HCT116 (cell line): ENCODE data around the gene SORCS2. TPM values are rescaled to one million over a fixed set of nuclear protein-coding genes. Genes with fewer than 3 reads are reported as not detected.

ENCODE experiments used
- ATAC-seq: fragments of 200-7000 bp; cut with Tn5 transposase; 2 replicates; pipeline ENCODE4 v1.9.1; 2020; ENCODE audit warnings: mild to moderate bottlenecking, moderate library complexity
- BruUV-seq: library from RNA; stranded (reverse); fragments of 400-500 nt; replicated peaks from 2 replicates; lab custom pipeline; 2021; lab: Mats Ljungman, UMichigan
- CTCF ChIA-PET: fragments of 300-600 bp; sonication (Branson Sonifier 250); formaldehyde crosslinking; loops from one replicate; lab custom pipeline; 2021; ENCODE audit warnings: antibody characterized with exemption; lab: Charles Lee
- POLR2A ChIA-PET: fragments of 300-600, 350-600 bp; sonication (Branson Sonifier 250); formaldehyde crosslinking; loops from one replicate; lab custom pipeline; 2021; ENCODE audit warnings: antibody characterized with exemption; lab: Charles Lee
- RAD21 ChIA-PET, 2 experiments: fragments of 300-600 bp; sonication (Branson Sonifier 250); formaldehyde crosslinking; loops; one replicate each; lab custom pipeline; 2023; ENCODE audit warnings: low total read pairs in 2 of 2; ENCODE audit not compliant: uncharacterized antibody in 2 of 2, unreplicated experiment in 2 of 2, low non-redundant PET in 1 of 2; lab: Charles Lee
- DNase-seq: peaks from one replicate; pipeline ENCODE4 v3.0.0-alpha.2; 2010; ENCODE audit warnings: low read depth, low spot score
- H2AFZ ChIP-seq: fragments of 200-600 bp; shearing (Covaris generic), sonication (generic); 2 replicates; pipeline ENCODE4 v1.6.1; 2017; ENCODE audit warnings: low read depth, mixed run types, mixed read lengths, antibody characterized with exemption, low read length; ENCODE audit not compliant: poor library complexity, severe bottlenecking
- H3K27ac ChIP-seq: 2 replicates; pipeline ENCODE4 v1.5.1; 2012; ENCODE audit warnings: low read depth, low read length
- H3K27me3 ChIP-seq: fragments of 200-600 bp; sonication (generic); 2 replicates; pipeline ENCODE4 v1.6.1; 2016; ENCODE audit warnings: mixed run types, low read length, mixed read lengths; ENCODE audit not compliant: insufficient read depth
- H3K36me3 ChIP-seq, 2 experiments: fragments of 200-500 bp in 1 of 2; fragments of 200-600 bp in 1 of 2; sonication (Bioruptor generic) in 1 of 2; sonication (generic) in 1 of 2; 2 replicates each; pipeline versions ENCODE4 v1.5.1 to v1.6.1; 2014 to 2016; ENCODE audit warnings: low read length in 2 of 2, inconsistent platforms in 1 of 2, mixed read lengths in 1 of 2, mixed run types in 1 of 2; ENCODE audit not compliant: insufficient read depth in 2 of 2, control insufficient read depth in 1 of 2
- H3K4me1 ChIP-seq, 2 experiments: fragments of 200-600 bp in 1 of 2; sonication (generic) in 1 of 2; 2 replicates each; pipeline versions ENCODE4 v1.5.1 to v1.6.1; 2012 to 2017; ENCODE audit warnings: low read length in 2 of 2, inconsistent platforms in 1 of 2, mild to moderate bottlenecking in 1 of 2, mixed read lengths in 1 of 2, mixed run types in 1 of 2, moderate library complexity in 1 of 2; ENCODE audit not compliant: insufficient read depth in 2 of 2, control insufficient read depth in 1 of 2
- H3K4me2 ChIP-seq: fragments of 200-600 bp; sonication (generic); 2 replicates; pipeline ENCODE4 v1.6.1; 2017; ENCODE audit warnings: mixed run types, low read length, mixed read lengths
- H3K4me3 ChIP-seq, 2 experiments: fragments of 200-600 bp in 1 of 2; sonication (generic) in 1 of 2; replicated peaks in 1 of 2; 2 replicates each; pipeline ENCODE4 v1.5.1; 2011 to 2016; ENCODE audit warnings: low read length in 2 of 2, control low read depth in 1 of 2, low read depth in 1 of 2, mild to moderate bottlenecking in 1 of 2, mixed read lengths in 1 of 2, mixed run types in 1 of 2
- H3K79me2 ChIP-seq: fragments of 200-600 bp; sonication (generic); 2 replicates; pipeline ENCODE4 v1.6.1; 2017; ENCODE audit warnings: mild to moderate bottlenecking, mixed run types, low read length, moderate library complexity, mixed read lengths; ENCODE audit not compliant: insufficient read depth
- H3K9ac ChIP-seq: fragments of 200-600 bp; sonication (generic); 2 replicates; pipeline ENCODE4 v1.6.1; 2016; ENCODE audit warnings: low read length, mixed read lengths
- H3K9me2 ChIP-seq: fragments of 200-600 bp; sonication (generic), shearing (Covaris generic); 2 replicates; pipeline ENCODE4 v1.6.1; 2017; ENCODE audit warnings: mixed run types, mild to moderate bottlenecking, moderate library complexity; ENCODE audit not compliant: insufficient read depth
- H3K9me3 ChIP-seq, 2 experiments: fragments of 200-500 bp in 1 of 2; fragments of 200-600 bp in 1 of 2; sonication (Bioruptor generic) in 1 of 2; sonication (generic) in 1 of 2; 2 replicates each; pipeline ENCODE4 v1.6.1; 2014 to 2017; ENCODE audit warnings: low read length in 2 of 2, mixed read lengths in 2 of 2, inconsistent platforms in 1 of 2, low read depth in 1 of 2, mild to moderate bottlenecking in 1 of 2, mixed run types in 1 of 2, moderate library complexity in 1 of 2; ENCODE audit not compliant: control insufficient read depth in 1 of 2, insufficient read depth in 1 of 2
- H4K20me1 ChIP-seq: fragments of 200-600 bp; sonication (generic), shearing (Covaris generic); 2 replicates; pipeline ENCODE4 v1.6.1; 2017; ENCODE audit warnings: mixed run types, mild to moderate bottlenecking, moderate library complexity; ENCODE audit not compliant: insufficient read depth
- CBX3 ChIP-seq: IDR thresholded peaks from 2 replicates; pipeline ENCODE4 v1.6.1; 2012; ENCODE audit warnings: low read depth
- CEBPB ChIP-seq: IDR thresholded peaks from 2 replicates; pipeline ENCODE4 v1.6.1; 2012; ENCODE audit warnings: low read depth
- CTCF ChIP-seq, 3 experiments: fragments of 200-600 bp in 1 of 3; sonication (generic) in 1 of 3; IDR thresholded peaks in 2 of 3; conservative IDR thresholded peaks in 1 of 3; 2 replicates each; pipeline ENCODE4 v1.5.1; 2012 to 2017; ENCODE audit warnings: low read depth in 2 of 3, low read length in 2 of 3, antibody characterized with exemption in 1 of 3, borderline replicate concordance in 1 of 3, control low read depth in 1 of 3, mild to moderate bottlenecking in 1 of 3, mixed read lengths in 1 of 3, mixed run types in 1 of 3, moderate library complexity in 1 of 3; ENCODE audit not compliant: insufficient read depth in 1 of 3
- ELF1 ChIP-seq: IDR thresholded peaks from 2 replicates; pipeline ENCODE4 v1.6.1; 2012; ENCODE audit warnings: low read depth, borderline replicate concordance
- EZH2 ChIP-seq: fragments of 200-600 bp; sonication (generic); IDR thresholded peaks from 2 replicates; pipeline ENCODE4 v1.6.1; 2017; ENCODE audit warnings: antibody characterized with exemption, mixed run types
- RAD21 ChIP-seq: IDR thresholded peaks from 2 replicates; pipeline ENCODE4 v1.6.1; 2012; ENCODE audit warnings: low read depth, mild to moderate bottlenecking
- SIN3A ChIP-seq: IDR thresholded peaks from 2 replicates; pipeline ENCODE4 v1.6.1; 2012; ENCODE audit warnings: low read depth
- SRF ChIP-seq: IDR thresholded peaks from 2 replicates; pipeline ENCODE4 v1.6.1; 2012; ENCODE audit warnings: low read depth
- YY1 ChIP-seq: IDR thresholded peaks from 2 replicates; pipeline ENCODE4 v1.6.1; 2011; ENCODE audit warnings: low read length, low read depth, moderate library complexity, mild to moderate bottlenecking; ENCODE audit not compliant: insufficient replicate concordance; ENCODE audit errors: extremely low read depth
- ZFX ChIP-seq: fragments of 450-650 bp; IDR thresholded peaks from 2 replicates; pipeline ENCODE4 v1.6.1; 2017
- intact Hi-C: fragments of 100-400 bp; cut with micrococcal nuclease; formaldehyde crosslinking; loops from 2 replicates; pipeline ENCODE4 v1.10.0; 2022
- total RNA-seq: library from RNA; stranded (reverse); gene quantifications from one replicate; pipeline ENCODE4 v1.2.1, GENCODE V29; 2021; ENCODE audit not compliant: unreplicated experiment

Gene SORCS2
- total RNA-seq, 1 experiment from 2014 or later = 0.37 TPM

- peaks cover 0 to under 1% of the 10 kb centered on the region in 2 experiments; a peak in 1 of 4 replicates for H3K4me1 ChIP-seq
- no peaks in the 10 kb centered on the region for H3K36me3 ChIP-seq
- H3K4me2 ChIP-seq = no peak overlapping the region
- ChIA-PET CTCF (no interaction called here), RAD21 (no interaction called here)
- H3K9ac ChIP-seq = no peak overlapping the region
- no TSS peak for BruUV-seq
- H3K4me3 ChIP-seq = no peak overlapping the region
- H3K9me3 ChIP-seq = no peaks in the 10 kb centered on the region
- DNase-seq (no peak), ATAC-seq (no peak)
- H3K9me2 ChIP-seq = no peaks in the 10 kb centered on the region
- H3K27ac ChIP-seq = no peak overlapping the region
- no peaks in the 10 kb centered on the region for H3K79me2 ChIP-seq
- H2AFZ ChIP-seq = no peak overlapping the region
- TF ChIP-seq YY1 = no peak
- no peak for TF ChIP-seq CBX3
- TF ChIP-seq ZFX = no peak
- TF ChIP-seq CEBPB = no peak
- no peak for TF ChIP-seq SIN3A
- no peak for TF ChIP-seq CTCF (IDR thresholded peaks at IDR 0.05 in 2 of 3, conservative IDR thresholded peaks at IDR 0.05 in 1 of 3; ENCODE audit: borderline replicate concordance in 1 of 3, insufficient read depth in 1 of 3, low read depth in 2 of 3, low read length in 2 of 3)
- no peak for TF ChIP-seq SRF
- no peak for TF ChIP-seq RAD21
- no peak for TF ChIP-seq EZH2
- TF ChIP-seq ELF1 = no peak
- TF ChIP-seq, all 23 proteins: peak for 0
- H4K20me1 ChIP-seq = no peaks in the 10 kb centered on the region
- POLR2A ChIA-PET = no interaction called here
- peaks cover 6% of the 10 kb centered on the region; the same call in 1 of the 2 replicates for H3K27me3 ChIP-seq
- intact Hi-C loops = no loop called here
These were observed 7.6 kb downstream of the SORCS2 start for GRCh38 chr4:7199771-7200441.
